Lung (tissue), 12 donors: ENCODE measurements around the gene PRR12. TPM values are rescaled to one million over a fixed set of nuclear protein-coding genes. Genes with fewer than 3 reads are reported as not detected.

Source experiments
- ATAC-seq: fragments of 200-7000 bp; cut with Tn5 transposase; one replicate; pipeline ENCODE4 v1.9.1; 2020; ENCODE audit warnings: moderate number of reproducible peaks; ENCODE audit not compliant: insufficient read depth, low FRiP score
- DNase-seq, 3 donors: peaks; one replicate each; pipeline ENCODE4 v3.0.0-alpha.2; 2013 to 2017
- H3K27ac ChIP-seq, 2 donors: one replicate each; pipeline ENCODE4 v1.5.1; 2013; ENCODE audit warnings: mild to moderate bottlenecking in 2 of 2, moderate library complexity in 2 of 2, control low read depth in 1 of 2, inconsistent platforms in 1 of 2, low read depth in 1 of 2, low read length in 1 of 2
- H3K27me3 ChIP-seq, 3 donors: one replicate each; pipeline ENCODE4 v1.5.1; 2013; ENCODE audit warnings: low read length in 2 of 3; ENCODE audit not compliant: control insufficient read depth in 3 of 3, insufficient read depth in 3 of 3
- H3K36me3 ChIP-seq, 4 donors: one replicate each; pipeline ENCODE4 v1.5.1; 2013; ENCODE audit warnings: low read length in 4 of 4, mild to moderate bottlenecking in 1 of 4, moderate library complexity in 1 of 4; ENCODE audit not compliant: control insufficient read depth in 4 of 4, insufficient read depth in 4 of 4
- H3K4me1 ChIP-seq, 5 donors: one replicate each; pipeline ENCODE4 v1.5.1; 2013; ENCODE audit warnings: low read length in 5 of 5, mild to moderate bottlenecking in 2 of 5, moderate library complexity in 1 of 5; ENCODE audit not compliant: control insufficient read depth in 5 of 5, insufficient read depth in 5 of 5
- H3K4me3 ChIP-seq: one replicate; pipeline ENCODE4 v1.5.1; 2013; ENCODE audit warnings: mild to moderate bottlenecking, control low read depth, moderate library complexity
- H3K9ac ChIP-seq, 2 donors: one replicate each; pipeline ENCODE4 v1.5.1; 2013; ENCODE audit warnings: low read length in 2 of 2, control low read depth in 1 of 2; ENCODE audit not compliant: insufficient read depth in 1 of 2
- H3K9me3 ChIP-seq, 4 donors: one replicate each; pipeline ENCODE4 v1.5.1; 2013; ENCODE audit warnings: low read length in 3 of 4, mild to moderate bottlenecking in 1 of 4, moderate library complexity in 1 of 4; ENCODE audit not compliant: control insufficient read depth in 4 of 4, insufficient read depth in 3 of 4
- CTCF ChIP-seq: IDR thresholded peaks from 2 replicates; pipeline ENCODE4 v1.5.1; 2012; ENCODE audit warnings: mild to moderate bottlenecking; ENCODE audit errors: control extremely low read depth, extremely low read depth
- WGBS, 2 donors: extraction: QIAGEN DNeasy Blood & Tissue Kit; methylation state at CpG; one replicate each; pipeline ENCODE4 v1.1.7; 2013; 5-methylcytosine and 5-hydroxymethylcytosine counted together
- polyA plus RNA-seq, 2 donors: library from polyadenylated mRNA; stranded (reverse); fragments of 200-250 nt; gene quantifications; one replicate each; pipeline ENCODE4 v1.2.1, GENCODE V29; 2013
- total RNA-seq, 2 donors: library from RNA; depleted of rRNA in 1 of 2; stranded (reverse); fragments of >200 nt in 1 of 2; gene quantifications; one replicate each; pipeline ENCODE4 v1.2.1, GENCODE V29; 2014 to 2021
- donor health status: control.
- donor health status: control.
- donor health status: Bipolar disorder and iron deficiency.
- donor health status: healthy.
- donor health status: DM: yes; HTN: yes; CAD: no.

Gene PRR12
- total and polyA plus RNA-seq, 4 donors: 7.6 to 32.4 (median 16.8) TPM

GRCh38 chr19:49635530-49636232, 44.7 kb downstream of the PRR12 start:
- ATAC-seq (no peak), DNase-seq (peak in 2 of 3 donors; percentile 59 to 61)
- Histone ChIP-seq H3K27ac (peak overlapping the region in 1 of 2 donors; percentile 8), H3K27me3 (no peaks in the 10 kb centered on the region), H3K9me3 (no peaks in the 10 kb centered on the region), H3K9ac (no peak overlapping the region), H3K4me3 (no peak overlapping the region), H3K36me3 (no peaks in the 10 kb centered on the region), H3K4me1 (peaks cover 0 to 31% (median 13%) of the 10 kb centered on the region in 5 donors)
- no peak for TF ChIP-seq CTCF
- WGBS, 2 donors: 47 to 54% methylated on average over 24 of the region's 24 CpGs

- no peak overlapping the region for H3K9ac ChIP-seq
- 73 to 77% methylated on average over 30 of the region's 30 CpGs for WGBS, 2 donors
- H3K27ac ChIP-seq: peak overlapping the region in 1 of 2 donors; percentile 8
- ATAC-seq: no peak
- H3K27me3 ChIP-seq: no peaks in the 10 kb centered on the region
- no peaks in the 10 kb centered on the region for H3K9me3 ChIP-seq
- TF ChIP-seq CTCF: no peak
- H3K36me3 ChIP-seq: no peaks in the 10 kb centered on the region
- no peak overlapping the region for H3K4me3 ChIP-seq
- DNase-seq: no peak
- peaks cover 0 to 32% (median 13%) of the 10 kb centered on the region in 5 donors for H3K4me1 ChIP-seq
Observed at GRCh38 chr19:49636233-49636932, 45.4 kb downstream of the PRR12 start.

- ATAC-seq: no peak
- no peaks in the 10 kb centered on the region for H3K9me3 ChIP-seq
- whole genome bisulfite sequencing, 2 donors: 7% methylated on average over 19 of the region's 19 CpGs
Observed at GRCh38 chr19:49637821-49638738, 47.1 kb downstream of the PRR12 start.

More at GRCh38 chr19:49637821-49638738, 47.1 kb downstream of the PRR12 start:
- no peak overlapping the region for H3K4me3 ChIP-seq
- H3K27ac ChIP-seq: peak overlapping the region; percentile 83
- peaks cover 5 to 39% (median 11%) of the 10 kb centered on the region in 5 donors for H3K4me1 ChIP-seq
- no peaks in the 10 kb centered on the region for H3K36me3 ChIP-seq
- DNase-seq: peak; percentile 44 to 68 (median 57)
- no peak for TF ChIP-seq CTCF
- no peaks in the 10 kb centered on the region for H3K27me3 ChIP-seq
- H3K9ac ChIP-seq: peak overlapping the region in 1 of 2 donors; percentile 46
